ENCODE results near the gene PSPH. TPM values are rescaled to one million over a fixed set of nuclear protein-coding genes. Genes with fewer than 3 reads are reported as not detected.

PSPH gene
- total and polyA plus RNA-seq, 2 donors (not counting 3 experiments of a cell fraction or from before 2014, with no cell fraction given) = 11.8 to 24.2 TPM

GRCh38 chr7:56077681-56078080 lies 26.4 kb upstream of the PSPH start:
- no peaks in the 10 kb centered on the region for H3K9me3 ChIP-seq (replicated peaks; ENCODE audit: control insufficient read depth, insufficient read depth, low read length)
- H3K27ac ChIP-seq (ENCODE audit: insufficient read depth, low read depth, low read length) = no peak overlapping the region
- intact Hi-C loops (cut with micrococcal nuclease) (loop anchor here (2.0 kb wide), 2 partner anchors 15 to 29 kb away; partner anchors contain the start of genes CHCHD2 and PHKG1), dilution Hi-C loops (cut with MboI; ENCODE audit: extremely low pct_ligation_motif_present, low sequenced_read_pairs) (no loop called here)
- POLR2A ChIA-PET = no interaction called here
- BruUV-seq (replicated peaks) = no TSS peak
- H3K4me2 ChIP-seq (ENCODE audit: insufficient read depth, low read length) = no peak overlapping the region
- H3K9me1 ChIP-seq (replicated peaks; ENCODE audit: control insufficient read depth, extremely low read depth, insufficient read depth, low read length) = no peaks in the 10 kb centered on the region
- no peaks in the 10 kb centered on the region for H4K20me1 ChIP-seq (replicated peaks; ENCODE audit: control insufficient read depth, extremely low read depth, insufficient read depth, low read length)
- TF ChIP-seq EZH2 (IDR thresholded peaks at IDR 0.05; ENCODE audit: borderline replicate concordance, low read depth, low read length, severe bottlenecking) (no peak), GATA2 (IDR thresholded peaks at IDR 0.05; ENCODE audit: insufficient read depth, insufficient read length, low read depth, low read length) (no peak), JUN (IDR thresholded peaks at IDR 0.05; ENCODE audit: borderline replicate concordance, insufficient read depth, insufficient read length, low read depth) (no peak), MYC (IDR thresholded peaks at IDR 0.05; ENCODE audit: low read depth, low read length) (no peak), FOS (IDR thresholded peaks at IDR 0.05; ENCODE audit: borderline replicate concordance, insufficient read depth, low read length) (no peak), POLR2AphosphoS5 (IDR thresholded peaks at IDR 0.05; ENCODE audit: insufficient read depth, low read depth, low read length) (no peak), POLR2A (IDR thresholded peaks at IDR 0.05; ENCODE audit: low read depth, low read length) (no peak)
- TF ChIP-seq, protein P1, sequence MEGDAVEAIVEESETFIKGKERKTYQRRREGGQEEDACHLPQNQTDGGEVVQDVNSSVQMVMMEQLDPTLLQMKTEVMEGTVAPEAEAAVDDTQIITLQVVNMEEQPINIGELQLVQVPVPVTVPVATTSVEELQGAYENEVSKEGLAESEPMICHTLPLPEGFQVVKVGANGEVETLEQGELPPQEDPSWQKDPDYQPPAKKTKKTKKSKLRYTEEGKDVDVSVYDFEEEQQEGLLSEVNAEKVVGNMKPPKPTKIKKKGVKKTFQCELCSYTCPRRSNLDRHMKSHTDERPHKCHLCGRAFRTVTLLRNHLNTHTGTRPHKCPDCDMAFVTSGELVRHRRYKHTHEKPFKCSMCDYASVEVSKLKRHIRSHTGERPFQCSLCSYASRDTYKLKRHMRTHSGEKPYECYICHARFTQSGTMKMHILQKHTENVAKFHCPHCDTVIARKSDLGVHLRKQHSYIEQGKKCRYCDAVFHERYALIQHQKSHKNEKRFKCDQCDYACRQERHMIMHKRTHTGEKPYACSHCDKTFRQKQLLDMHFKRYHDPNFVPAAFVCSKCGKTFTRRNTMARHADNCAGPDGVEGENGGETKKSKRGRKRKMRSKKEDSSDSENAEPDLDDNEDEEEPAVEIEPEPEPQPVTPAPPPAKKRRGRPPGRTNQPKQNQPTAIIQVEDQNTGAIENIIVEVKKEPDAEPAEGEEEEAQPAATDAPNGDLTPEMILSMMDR (IDR thresholded peaks at IDR 0.05; ENCODE audit: extremely low read depth in 1 of 2, insufficient read depth in 1 of 2, low read depth in 1 of 2, low read length in 2 of 2) = no peak
- TF ChIP-seq, protein P2, sequence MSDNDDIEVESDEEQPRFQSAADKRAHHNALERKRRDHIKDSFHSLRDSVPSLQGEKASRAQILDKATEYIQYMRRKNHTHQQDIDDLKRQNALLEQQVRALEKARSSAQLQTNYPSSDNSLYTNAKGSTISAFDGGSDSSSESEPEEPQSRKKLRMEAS (IDR thresholded peaks at IDR 0.05; ENCODE audit: insufficient read depth, insufficient read length) = no peak
- H3K4me3 ChIP-seq (replicated peaks in 1 of 3; ENCODE audit: insufficient read depth in 1 of 3, low read depth in 1 of 3, low read length in 3 of 3) = no peak overlapping the region
- H2AFZ ChIP-seq (ENCODE audit: low read depth, low read length) = no peak overlapping the region
- H3K36me3 ChIP-seq (ENCODE audit: control insufficient read depth in 2 of 2, extremely low read depth in 1 of 2, insufficient read depth in 2 of 2, low read length in 2 of 2) = peaks cover 0 to 3% of the 10 kb centered on the region in 2 experiments
- no peaks in the 10 kb centered on the region for H3K27me3 ChIP-seq (ENCODE audit: control insufficient read depth in 2 of 2, insufficient read depth in 2 of 2, low read length in 2 of 2)
- no peak for FAIRE-seq
- DNase-seq (ENCODE audit: low read depth, low spot score) = no peak
- H3K4me1 ChIP-seq (ENCODE audit: control insufficient read depth, extremely low read depth, insufficient read depth, low read length) = peaks cover 26% of the 10 kb centered on the region
- H3K9ac ChIP-seq (replicated peaks; ENCODE audit: extremely low read depth, insufficient read depth, low read length) = no peak overlapping the region
- H3K79me2 ChIP-seq (ENCODE audit: control insufficient read depth, insufficient read depth, low read length) = no peaks in the 10 kb centered on the region
- CTCF ChIA-PET = interaction anchor here (0.6 to 3.1 kb wide), 6 partner anchors 11 to 173 kb away, joined by 3 to 49 read pairs (median 4); partner anchors contain the start of genes PHKG1 and SUMF2

All from endothelial cell of umbilical vein (primary cell).